Uterus (tissue), 2 donors: ENCODE measurements around the gene RBMS3.

Experiments
- CTCF ChIP-seq, 4 experiments: fragments of 200-600 bp in 2 of 4; fragments of 450-650 bp in 2 of 4; sonication (generic) in 2 of 4; IDR thresholded peaks; one replicate each; pipeline ENCODE4 v1.5.1; 2016 to 2019; ENCODE audit warnings: antibody characterized with exemption in 4 of 4, mild to moderate bottlenecking in 2 of 4, moderate library complexity in 1 of 4
- POLR2A ChIP-seq, 2 donors: fragments of 450-650 bp; IDR thresholded peaks; one replicate each; pipeline ENCODE4 v1.6.1; 2016; ENCODE audit warnings: antibody characterized with exemption in 2 of 2, mild to moderate bottlenecking in 1 of 2, moderate library complexity in 1 of 2

GRCh38 chr3:29537889-29538609 is 257.2 kb downstream of the RBMS3 start:
- TF ChIP-seq CTCF (IDR thresholded peaks at IDR 0.05) (no peak), POLR2A (IDR thresholded peaks at IDR 0.05) (no peak)
